Immature natural killer cell (primary cell): ENCODE results near the gene PACS1. TPM values are rescaled to one million over a fixed set of nuclear protein-coding genes. Genes with fewer than 3 reads are reported as not detected.
"Not testable (repeated sequence)": the region's sequence is repeated elsewhere in the genome, so short reads cannot be mapped to it uniquely, and the experiment has no call there.

Source experiments
- DNase-seq, 3 donors: peaks; one replicate each; pipeline ENCODE4 v3.0.0; 2022; ENCODE audit warnings: mixed read lengths in 1 of 3
- H3K27ac Mint-ChIP-seq, 6 donors: one replicate each; pipeline ENCODE4 v1.8.0; 2020; ENCODE audit warnings: mixed read lengths in 6 of 6, mild to moderate bottlenecking in 5 of 6, inconsistent platforms in 4 of 6, moderate library complexity in 3 of 6
- H3K27me3 Mint-ChIP-seq, 3 donors: one replicate each; pipeline ENCODE4 v1.8.0; 2020 to 2021; ENCODE audit warnings: low read depth in 3 of 3, mild to moderate bottlenecking in 3 of 3, mixed read lengths in 3 of 3, moderate library complexity in 3 of 3, inconsistent platforms in 1 of 3
- H3K36me3 Mint-ChIP-seq, 3 donors: one replicate each; pipeline ENCODE4 v1.8.0; 2020; ENCODE audit warnings: mixed read lengths in 3 of 3, inconsistent platforms in 2 of 3, mild to moderate bottlenecking in 2 of 3
- H3K4me1 Mint-ChIP-seq, 2 donors: one replicate each; pipeline ENCODE4 v1.8.0; 2020; ENCODE audit warnings: inconsistent platforms in 2 of 2, mild to moderate bottlenecking in 2 of 2, mixed read lengths in 2 of 2, moderate library complexity in 1 of 2
- H3K4me3 Mint-ChIP-seq, 5 donors: one replicate each; pipeline ENCODE4 v1.8.0; 2020; ENCODE audit warnings: mild to moderate bottlenecking in 5 of 5, mixed read lengths in 5 of 5, inconsistent platforms in 3 of 5, moderate library complexity in 3 of 5
- H3K9me3 Mint-ChIP-seq, 6 donors: one replicate each; pipeline ENCODE4 v1.8.0; 2020; ENCODE audit warnings: mild to moderate bottlenecking in 6 of 6, mixed read lengths in 6 of 6, inconsistent platforms in 4 of 6, moderate library complexity in 3 of 6
- polyA plus RNA-seq, 3 donors: library from polyadenylated mRNA; unstranded; fragments of 300-500 nt; fragmentation: Illumina TruSeq; gene quantifications; one replicate each; pipeline ENCODE4 v1.2.3, GENCODE V29; 2021

PACS1 gene
- polyA plus RNA-seq, 3 donors from 2014 or later: 10.0 to 72.3 (median 23.9) TPM

- Mint-ChIP-seq H3K9me3 (no peaks in the 10 kb centered on the region), H3K27ac (no peak overlapping the region), H3K4me1 (peaks cover 8% of the 10 kb centered on the region in 2 donors), H3K36me3 (peaks cover 5 to 21% (median 5%) of the 10 kb centered on the region in 3 donors), H3K4me3 (no peak overlapping the region), H3K27me3 (peaks cover 1 to 11% (median 2%) of the 10 kb centered on the region in 3 donors)
- no peak for DNase-seq
Observed at GRCh38 chr11:66243782-66244535, 173.9 kb downstream of the PACS1 start.

GRCh38 chr11:66247295-66247694 lies 177.2 kb downstream of the PACS1 start:
- Mint-ChIP-seq H3K27me3 (peaks cover 0 to 8% (median 7%) of the 10 kb centered on the region in 3 donors), H3K4me3 (no peak overlapping the region), H3K9me3 (no peaks in the 10 kb centered on the region), H3K36me3 (peaks cover 0 to 16% (median 3%) of the 10 kb centered on the region in 3 donors), H3K27ac (peak overlapping the region in 1 of 6 donors; percentile 26), H3K4me1 (no peaks in the 10 kb centered on the region)
- no peak for DNase-seq

DNA sequence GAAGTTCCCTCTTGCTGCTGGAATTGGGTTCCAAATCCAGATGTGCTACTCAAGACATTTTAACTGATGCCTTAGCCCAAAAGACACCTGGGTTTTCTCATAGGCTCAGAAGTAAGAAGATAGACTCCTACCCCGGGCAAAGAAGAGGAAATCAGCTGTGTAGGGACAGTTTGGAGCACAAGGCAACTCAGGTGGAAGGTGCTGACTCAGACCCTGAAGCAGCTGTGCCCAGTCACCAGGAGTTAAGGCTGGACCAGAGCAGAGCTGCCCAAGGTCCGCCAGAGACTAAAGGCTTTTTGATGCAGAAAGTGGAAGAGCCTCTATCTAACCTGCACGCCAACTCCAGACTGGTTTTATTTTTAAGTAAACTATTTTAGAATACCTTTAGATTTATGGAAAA lies 177.7 kb downstream of the PACS1 start:
- Mint-ChIP-seq H3K4me3 (no peak overlapping the region), H3K36me3 (peaks cover 0 to 16% (median 3%) of the 10 kb centered on the region in 3 donors), H3K4me1 (no peaks in the 10 kb centered on the region), H3K27me3 (peaks cover 3 to 8% (median 7%) of the 10 kb centered on the region in 3 donors), H3K27ac (no peak overlapping the region), H3K9me3 (no peaks in the 10 kb centered on the region)
- DNase-seq: no peak

GRCh38 chr11:66248903-66249302 lies 178.8 kb downstream of the PACS1 start:
- peak overlapping the region in 4 of 6 donors; percentile 22 to 80 (median 67) for H3K27ac Mint-ChIP-seq
- peaks cover 0 to 16% (median 3%) of the 10 kb centered on the region in 3 donors for H3K36me3 Mint-ChIP-seq
- H3K9me3 Mint-ChIP-seq: no peaks in the 10 kb centered on the region
- H3K4me1 Mint-ChIP-seq: no peaks in the 10 kb centered on the region
- no peak overlapping the region for H3K4me3 Mint-ChIP-seq
- H3K27me3 Mint-ChIP-seq: peaks cover 5 to 9% (median 9%) of the 10 kb centered on the region in 3 donors
- no peak for DNase-seq

GRCh38 chr11:66251809-66252208 lies 181.7 kb downstream of the PACS1 start:
- H3K4me3 Mint-ChIP-seq: no peak overlapping the region
- peaks cover 4 to 8% of the 10 kb centered on the region in 2 donors for H3K4me1 Mint-ChIP-seq
- peaks cover 5 to 15% (median 13%) of the 10 kb centered on the region in 3 donors for H3K27me3 Mint-ChIP-seq
- no peaks in the 10 kb centered on the region for H3K9me3 Mint-ChIP-seq
- peaks cover 0 to 11% (median 3%) of the 10 kb centered on the region in 3 donors for H3K36me3 Mint-ChIP-seq
- no peak for DNase-seq
- H3K27ac Mint-ChIP-seq: peak overlapping the region in 2 of 6 donors; percentile 2 to 60

DNA sequence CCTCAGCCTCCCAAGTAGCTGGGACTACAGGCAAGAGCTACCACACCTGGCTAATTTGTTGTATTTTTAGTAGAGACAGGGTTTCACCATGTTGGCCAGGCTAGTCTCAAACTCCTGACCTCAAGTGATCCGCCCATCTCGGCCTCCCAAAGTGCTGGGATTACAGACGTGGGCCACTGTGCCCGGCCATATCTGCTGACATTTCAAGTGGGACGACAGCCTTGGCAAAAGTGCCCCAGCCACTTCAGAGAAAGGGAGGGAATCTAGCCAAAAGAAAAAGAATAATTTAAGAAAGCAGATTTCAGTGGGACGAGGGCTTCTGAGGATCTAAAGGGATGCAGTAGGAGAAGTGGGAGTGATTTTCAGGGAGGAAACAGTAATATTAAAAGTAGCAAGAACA lies 183.0 kb downstream of the PACS1 start:
- Mint-ChIP-seq H3K27me3 (peaks cover 9 to 21% (median 19%) of the 10 kb centered on the region in 3 donors), H3K4me1 (peaks cover 9 to 12% of the 10 kb centered on the region in 2 donors), H3K36me3 (peaks cover 0 to 11% (median 3%) of the 10 kb centered on the region in 3 donors), H3K27ac (peak overlapping the region in 4 of 6 donors; percentile 26 to 70 (median 53))
- H3K9me3 Mint-ChIP-seq, H3K4me3 Mint-ChIP-seq, DNase-seq: not testable (repeated sequence)

GRCh38 chr11:66258473-66258893 lies 188.4 kb downstream of the PACS1 start:
- DNase-seq: no peak
- peaks cover 8 to 18% (median 16%) of the 10 kb centered on the region in 3 donors for H3K27me3 Mint-ChIP-seq
- peak overlapping the region; percentile 68 to 91 (median 90) for H3K4me3 Mint-ChIP-seq
- peaks cover 2 to 14% (median 4%) of the 10 kb centered on the region in 3 donors for H3K36me3 Mint-ChIP-seq
- H3K9me3 Mint-ChIP-seq: no peaks in the 10 kb centered on the region
- peaks cover 15 to 26% of the 10 kb centered on the region in 2 donors for H3K4me1 Mint-ChIP-seq
- peak overlapping the region in 3 of 6 donors; percentile 32 to 69 (median 38) for H3K27ac Mint-ChIP-seq

DNA sequence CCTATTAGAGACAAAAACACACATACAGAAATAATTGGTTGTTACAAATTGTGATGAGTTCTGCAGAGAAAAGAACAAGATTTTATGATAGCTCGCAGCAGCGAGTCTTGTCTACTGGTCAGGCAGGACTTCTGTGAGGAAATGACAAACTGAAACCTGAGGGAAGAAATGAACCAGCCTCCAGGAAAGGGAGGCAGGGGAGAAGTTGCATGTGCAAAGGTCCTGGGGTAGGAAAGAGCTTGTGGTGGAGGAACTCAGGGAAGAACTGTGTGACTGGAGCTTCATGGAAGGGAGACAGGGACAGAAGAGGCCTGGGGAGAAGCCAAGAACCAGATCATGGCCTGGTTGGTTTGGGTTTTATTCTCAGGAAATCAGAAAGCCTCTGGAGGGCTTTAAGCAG lies 189.2 kb downstream of the PACS1 start:
- Mint-ChIP-seq H3K4me1 (peaks cover 15 to 26% of the 10 kb centered on the region in 2 donors), H3K27ac (peak overlapping the region in 4 of 6 donors; percentile 17 to 53 (median 30)), H3K27me3 (peaks cover 8 to 16% (median 16%) of the 10 kb centered on the region in 3 donors), H3K4me3 (peak overlapping the region in 4 of 5 donors; percentile 14 to 60 (median 40)), H3K9me3 (no peaks in the 10 kb centered on the region), H3K36me3 (peaks cover 2 to 14% (median 4%) of the 10 kb centered on the region in 3 donors)
- DNase-seq: no peak

DNA sequence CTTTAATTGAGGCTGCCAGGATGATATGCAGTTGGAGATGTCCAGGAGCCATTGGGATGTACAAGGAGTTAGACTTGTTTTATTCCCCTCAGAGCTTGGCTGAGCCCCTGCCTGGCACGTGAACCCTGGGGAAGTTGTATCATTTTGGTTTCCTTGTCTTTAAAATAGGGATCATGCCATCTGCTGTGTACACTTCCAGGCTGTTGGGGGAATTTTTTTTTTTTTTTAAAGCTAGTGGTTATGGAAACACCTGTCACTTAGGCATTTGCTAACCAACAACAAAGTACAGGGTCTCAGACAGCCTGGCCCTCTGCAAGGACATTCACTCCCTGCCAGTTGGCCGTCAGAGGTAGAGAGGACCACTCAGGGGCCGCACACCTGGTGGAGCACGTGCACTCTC lies 189.9 kb downstream of the PACS1 start:
- H3K27me3 Mint-ChIP-seq: peaks cover 8 to 16% (median 14%) of the 10 kb centered on the region in 3 donors
- DNase-seq: no peak
- peaks cover 15 to 26% of the 10 kb centered on the region in 2 donors for H3K4me1 Mint-ChIP-seq
- peaks cover 2 to 18% (median 4%) of the 10 kb centered on the region in 3 donors for H3K36me3 Mint-ChIP-seq
- H3K4me3 Mint-ChIP-seq: peak overlapping the region in 1 of 5 donors; percentile 24
- no peaks in the 10 kb centered on the region for H3K9me3 Mint-ChIP-seq
- no peak overlapping the region for H3K27ac Mint-ChIP-seq

DNA sequence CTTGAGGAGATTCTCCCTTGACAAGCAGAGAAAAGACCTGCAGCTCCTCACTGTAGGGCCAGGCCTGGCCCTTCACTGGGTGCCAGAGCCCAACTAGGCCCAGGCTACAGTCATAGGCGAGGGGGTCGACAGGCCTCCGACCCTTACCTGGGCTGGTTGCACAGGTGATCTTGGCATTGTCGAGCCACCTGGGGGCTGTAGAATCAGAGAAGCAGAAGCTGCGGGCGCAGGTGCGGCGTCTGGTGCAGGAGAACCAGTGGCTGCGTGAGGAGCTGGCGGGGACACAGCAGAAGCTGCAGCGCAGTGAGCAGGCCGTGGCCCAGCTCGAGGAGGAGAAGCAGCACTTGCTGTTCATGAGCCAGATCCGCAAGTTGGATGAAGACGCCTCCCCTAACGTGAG lies 191.5 kb downstream of the PACS1 start:
- DNase-seq: no peak
- Mint-ChIP-seq H3K9me3 (no peaks in the 10 kb centered on the region), H3K27me3 (peaks cover 8 to 13% (median 9%) of the 10 kb centered on the region in 3 donors), H3K27ac (peak overlapping the region in 1 of 6 donors; percentile 23), H3K4me1 (peaks cover 13 to 21% of the 10 kb centered on the region in 2 donors), H3K4me3 (no peak overlapping the region), H3K36me3 (peaks cover 2 to 18% (median 4%) of the 10 kb centered on the region in 3 donors)

- Mint-ChIP-seq H3K4me1 (peaks cover 11 to 18% of the 10 kb centered on the region in 2 donors), H3K27me3 (peaks cover 3 to 8% (median 5%) of the 10 kb centered on the region in 3 donors), H3K36me3 (peaks cover 2 to 18% (median 4%) of the 10 kb centered on the region in 3 donors), H3K4me3 (no peak overlapping the region), H3K27ac (no peak overlapping the region), H3K9me3 (no peaks in the 10 kb centered on the region)
- no peak for DNase-seq
Observed at GRCh38 chr11:66262191-66262590, 192.1 kb downstream of the PACS1 start.

DNA sequence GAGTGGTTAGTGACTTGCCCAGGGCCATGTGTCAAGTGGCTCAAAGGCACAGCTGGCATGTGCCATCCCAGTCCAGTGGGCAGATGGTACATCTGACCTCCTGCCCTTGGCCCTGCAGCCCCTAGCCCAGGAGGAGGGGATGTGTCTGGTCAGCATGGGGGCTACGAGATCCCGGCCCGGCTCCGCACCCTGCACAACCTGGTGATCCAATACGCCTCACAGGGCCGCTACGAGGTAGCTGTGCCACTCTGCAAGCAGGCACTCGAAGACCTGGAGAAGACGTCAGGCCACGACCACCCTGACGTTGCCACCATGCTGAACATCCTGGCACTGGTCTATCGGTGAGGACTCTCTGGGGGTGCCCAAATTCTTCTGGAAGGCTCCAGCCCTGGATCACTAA lies 192.6 kb downstream of the PACS1 start:
- Mint-ChIP-seq H3K36me3 (peaks cover 2 to 18% (median 4%) of the 10 kb centered on the region in 3 donors), H3K4me1 (peaks cover 13 to 23% of the 10 kb centered on the region in 2 donors), H3K9me3 (no peaks in the 10 kb centered on the region), H3K27me3 (peaks cover 2 to 9% (median 4%) of the 10 kb centered on the region in 3 donors), H3K27ac (no peak overlapping the region), H3K4me3 (no peak overlapping the region)
- no peak for DNase-seq

GRCh38 chr11:66263231-66263630 lies 193.2 kb downstream of the PACS1 start:
- no peak overlapping the region for H3K27ac Mint-ChIP-seq
- no peak for DNase-seq
- peaks cover 4 to 9% (median 5%) of the 10 kb centered on the region in 3 donors for H3K27me3 Mint-ChIP-seq

DNA sequence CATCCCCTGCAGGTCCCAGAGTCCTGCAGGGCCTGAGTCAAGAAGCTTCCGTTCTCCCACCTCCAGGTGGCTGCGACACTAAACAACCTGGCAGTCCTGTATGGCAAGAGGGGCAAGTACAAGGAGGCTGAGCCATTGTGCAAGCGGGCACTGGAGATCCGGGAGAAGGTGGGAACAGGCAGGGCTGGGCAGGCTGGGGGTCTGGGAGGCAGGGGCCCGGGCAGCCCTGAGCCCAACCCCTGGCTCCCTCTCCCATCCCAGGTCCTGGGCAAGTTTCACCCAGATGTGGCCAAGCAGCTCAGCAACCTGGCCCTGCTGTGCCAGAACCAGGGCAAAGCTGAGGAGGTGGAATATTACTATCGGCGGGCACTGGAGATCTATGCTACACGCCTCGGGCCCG lies 193.7 kb downstream of the PACS1 start:
- Mint-ChIP-seq H3K27ac (no peak overlapping the region), H3K4me3 (no peak overlapping the region), H3K4me1 (peaks cover 17 to 27% of the 10 kb centered on the region in 2 donors), H3K9me3 (no peaks in the 10 kb centered on the region), H3K36me3 (peaks cover 2 to 18% (median 4%) of the 10 kb centered on the region in 3 donors), H3K27me3 (peaks cover 8 to 12% (median 9%) of the 10 kb centered on the region in 3 donors)
- DNase-seq: no peak

More at GRCh38 chr11:66263231-66263630, 193.2 kb downstream of the PACS1 start:
- Mint-ChIP-seq H3K36me3 (peaks cover 2 to 18% (median 4%) of the 10 kb centered on the region in 3 donors), H3K4me1 (peaks cover 18 to 28% of the 10 kb centered on the region in 2 donors), H3K9me3 (no peaks in the 10 kb centered on the region), H3K4me3 (no peak overlapping the region)
